SIG-M5 treated with dmso at 0.1 percent for 504 hours (cell line): ENCODE results near the gene RNASEH2C.
"Not testable (repeated sequence)": the region's sequence is repeated elsewhere in the genome, so short reads cannot be mapped to it uniquely, and the experiment has no call there.

ENCODE experiments used
- DNase-seq: peaks from one replicate; lab custom pipeline; 2025; ENCODE audit not compliant: unreplicated experiment; lab: John Stamatoyannopoulos, UW

RNASEH2C gene

GRCh38 chr11:65691847-65692246 is 28.8 kb downstream of the RNASEH2C start:
- not testable (repeated sequence) for DNase-seq

GRCh38 chr11:65685981-65686380 is 34.6 kb downstream of the RNASEH2C start:
- no peak for DNase-seq

DNA sequence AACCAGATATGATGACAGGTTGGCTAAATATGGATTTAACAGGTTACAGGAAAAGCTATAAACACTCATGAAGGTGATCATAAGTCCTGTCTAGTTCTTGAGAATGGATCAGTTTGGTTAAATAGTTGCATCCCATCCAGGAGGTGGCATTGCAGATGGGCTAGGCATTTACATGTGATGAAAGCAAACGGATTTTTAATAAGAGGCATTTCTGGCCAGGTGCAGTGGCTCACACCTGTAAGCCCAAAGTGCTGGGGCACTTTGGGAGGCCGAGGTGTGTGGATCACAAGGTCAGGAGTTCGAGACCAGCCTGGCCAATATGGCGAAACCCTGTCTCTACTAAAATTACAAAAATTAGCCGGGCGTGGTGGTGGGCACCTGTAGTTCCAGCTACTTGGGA is 37.1 kb downstream of the RNASEH2C start:
- DNase-seq: not testable (repeated sequence)

- DNase-seq: no peak
These were observed 40.3 kb downstream of the RNASEH2C start for GRCh38 chr11:65680192-65680743.

DNA sequence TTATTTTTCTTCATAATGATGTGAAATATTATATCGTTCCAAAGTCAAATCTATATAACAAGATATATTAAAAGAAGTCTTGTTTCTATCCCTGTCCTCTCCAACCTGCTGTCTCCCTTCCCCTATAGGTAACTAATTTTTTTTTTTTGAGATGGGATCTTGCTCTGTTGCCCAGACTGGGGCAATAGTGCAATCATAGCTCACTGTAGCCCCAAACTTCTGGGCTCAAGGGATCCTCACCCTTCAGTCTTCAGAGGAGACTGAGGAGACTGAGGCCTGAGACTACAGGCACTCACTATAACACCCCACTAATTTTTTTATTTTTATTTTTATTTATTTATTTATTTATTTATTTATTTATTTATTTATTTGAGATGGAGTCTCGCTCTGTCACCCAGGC is 47.6 kb downstream of the RNASEH2C start:
- no peak for DNase-seq

GRCh38 chr11:65672180-65672860 is 48.3 kb downstream of the RNASEH2C start:
- DNase-seq: no peak
